LNCaP clone FGC (cell line): ENCODE measurements around the gene ETV3.

ENCODE experiments used
- DNase-seq: peaks from one replicate; pipeline ENCODE4 v3.0.0-alpha.2; 2011; ENCODE audit warnings: low read depth
- H3K4me3 ChIP-seq: 2 replicates; pipeline ENCODE4 v1.5.1; 2011; ENCODE audit warnings: mild to moderate bottlenecking, low read depth, low read length, control low read depth
- TF ChIP-seq, protein P1 (sequence below): IDR thresholded peaks from 2 replicates; pipeline ENCODE4 v1.5.1; 2012; ENCODE audit warnings: mild to moderate bottlenecking; ENCODE audit not compliant: control insufficient read depth, insufficient read depth; ENCODE audit errors: extremely low read depth

The ETV3 gene

DNA sequence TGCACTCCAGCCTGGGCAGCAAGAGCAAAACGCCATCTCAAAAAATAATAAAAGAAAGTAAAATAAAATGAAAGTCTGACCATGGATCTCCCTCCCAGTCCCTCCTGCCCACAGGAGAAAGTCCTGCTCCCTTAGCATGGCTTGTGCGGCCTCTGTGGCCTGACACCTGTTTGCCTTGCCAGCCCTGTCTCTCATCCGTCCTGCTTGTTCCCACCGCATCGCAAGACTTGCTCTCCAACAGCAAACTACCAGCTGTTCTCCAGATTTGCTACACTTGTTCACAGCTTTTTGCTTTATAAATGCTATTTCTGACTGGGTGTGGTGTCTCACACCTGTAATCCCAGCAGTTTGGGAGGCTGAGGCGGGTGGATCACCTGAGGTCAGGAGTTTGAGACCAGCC, 41.3 kb downstream of the ETV3 start:
- no peak overlapping the region for H3K4me3 ChIP-seq
- no peak for DNase-seq
- TF ChIP-seq, protein P1, sequence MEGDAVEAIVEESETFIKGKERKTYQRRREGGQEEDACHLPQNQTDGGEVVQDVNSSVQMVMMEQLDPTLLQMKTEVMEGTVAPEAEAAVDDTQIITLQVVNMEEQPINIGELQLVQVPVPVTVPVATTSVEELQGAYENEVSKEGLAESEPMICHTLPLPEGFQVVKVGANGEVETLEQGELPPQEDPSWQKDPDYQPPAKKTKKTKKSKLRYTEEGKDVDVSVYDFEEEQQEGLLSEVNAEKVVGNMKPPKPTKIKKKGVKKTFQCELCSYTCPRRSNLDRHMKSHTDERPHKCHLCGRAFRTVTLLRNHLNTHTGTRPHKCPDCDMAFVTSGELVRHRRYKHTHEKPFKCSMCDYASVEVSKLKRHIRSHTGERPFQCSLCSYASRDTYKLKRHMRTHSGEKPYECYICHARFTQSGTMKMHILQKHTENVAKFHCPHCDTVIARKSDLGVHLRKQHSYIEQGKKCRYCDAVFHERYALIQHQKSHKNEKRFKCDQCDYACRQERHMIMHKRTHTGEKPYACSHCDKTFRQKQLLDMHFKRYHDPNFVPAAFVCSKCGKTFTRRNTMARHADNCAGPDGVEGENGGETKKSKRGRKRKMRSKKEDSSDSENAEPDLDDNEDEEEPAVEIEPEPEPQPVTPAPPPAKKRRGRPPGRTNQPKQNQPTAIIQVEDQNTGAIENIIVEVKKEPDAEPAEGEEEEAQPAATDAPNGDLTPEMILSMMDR: no peak

DNA sequence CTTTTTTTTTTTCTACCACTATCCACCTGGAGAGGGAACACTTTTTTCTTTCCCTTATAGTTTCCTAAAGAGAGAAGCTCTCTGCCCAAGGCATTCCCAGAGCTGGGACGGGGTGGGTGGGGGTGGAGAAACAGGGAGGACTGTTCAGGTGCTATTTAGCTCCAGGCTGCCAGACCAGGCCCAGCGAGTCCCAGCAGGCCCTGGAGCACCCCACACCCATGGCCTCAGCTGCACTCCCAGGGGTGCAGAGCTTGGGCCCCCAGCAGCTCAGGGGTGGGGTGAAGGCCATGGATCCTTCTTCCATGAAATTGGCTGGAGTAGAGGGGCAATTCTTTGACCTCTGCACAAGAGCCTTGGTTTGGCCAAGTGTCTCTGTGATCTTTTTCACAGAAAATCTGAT, 42.6 kb downstream of the ETV3 start:
- TF ChIP-seq, protein P1: no peak
- H3K4me3 ChIP-seq: no peak overlapping the region
- DNase-seq: no peak

DNA sequence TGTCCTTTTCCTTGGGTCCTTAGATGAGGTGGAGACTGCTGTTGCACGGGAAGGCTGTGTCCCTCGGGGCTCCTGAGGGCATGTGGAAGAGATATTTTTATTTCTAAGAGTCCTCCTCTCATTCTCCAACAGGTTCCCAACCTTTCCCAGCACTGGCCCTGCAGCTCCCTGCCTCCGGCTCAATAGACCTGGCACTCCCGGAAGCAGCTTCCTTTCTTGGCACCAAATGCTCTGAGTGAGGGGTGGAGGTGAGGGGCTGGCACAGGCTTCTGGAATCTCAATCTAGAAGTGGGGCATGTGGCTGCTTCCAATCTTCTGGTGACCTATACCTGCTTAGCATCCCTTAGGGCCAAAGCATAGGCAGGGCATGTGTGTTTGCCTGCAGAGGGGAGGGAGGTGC, 43.1 kb downstream of the ETV3 start:
- DNase-seq: no peak
- TF ChIP-seq, protein P1: no peak
- H3K4me3 ChIP-seq: no peak overlapping the region

DNA sequence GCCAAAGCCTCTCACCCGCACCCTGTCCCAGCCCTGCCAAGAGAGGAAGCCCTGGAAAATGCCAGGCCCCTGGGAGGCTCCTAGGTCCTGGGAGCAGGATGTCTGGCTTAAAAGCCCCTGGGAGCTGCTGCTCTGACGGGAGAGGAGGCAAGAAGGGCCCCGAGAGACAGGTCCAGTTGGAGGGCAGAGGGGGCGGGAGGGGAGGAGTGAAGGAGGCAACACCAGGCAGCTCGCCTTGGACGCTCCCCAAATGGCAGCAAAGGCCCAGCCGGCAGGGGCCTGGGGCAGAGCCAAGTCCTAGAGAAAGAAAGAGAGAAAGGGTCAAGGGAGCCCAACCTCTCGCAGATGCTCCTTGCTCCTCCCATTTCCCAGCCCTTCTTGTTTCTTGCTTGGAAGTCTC, 45.4 kb downstream of the ETV3 start:
- no peak for DNase-seq
- TF ChIP-seq, protein P1: no peak

DNA sequence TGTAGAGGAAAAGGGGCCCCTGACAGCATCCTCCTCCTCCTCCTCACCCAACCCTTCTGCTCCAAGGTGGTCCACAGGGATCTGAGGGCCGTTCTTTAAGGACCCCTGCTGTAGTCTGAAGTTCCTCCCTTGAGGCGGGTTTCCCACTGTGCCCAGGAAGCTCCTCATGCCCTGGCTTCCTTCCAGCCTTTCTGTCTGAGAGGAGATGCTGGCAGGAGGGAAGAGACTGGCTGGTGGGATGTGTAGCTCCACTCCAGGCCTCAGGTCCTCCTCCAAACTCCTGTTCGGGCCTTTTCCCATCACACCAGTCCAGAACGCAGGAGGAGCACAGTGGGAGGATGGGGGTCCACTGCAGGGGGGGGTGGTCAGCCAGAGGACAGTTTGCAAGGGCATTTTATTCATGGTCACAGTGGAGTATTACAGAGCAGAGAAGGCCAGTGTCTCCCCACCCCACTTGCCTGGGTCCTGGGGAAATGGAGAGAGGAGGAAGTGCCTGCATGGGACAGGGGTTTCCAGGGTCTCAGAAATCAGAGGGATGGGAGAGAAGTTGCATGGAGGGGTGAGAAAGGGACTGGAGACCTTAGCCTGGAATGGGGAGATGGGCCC, 46.4 kb downstream of the ETV3 start:
- H3K4me3 ChIP-seq: no peak overlapping the region
- no peak for DNase-seq
- TF ChIP-seq, protein P1: no peak

More for the DNA sequence above, 45.4 kb downstream of the ETV3 start:
- H3K4me3 ChIP-seq: no peak overlapping the region

DNA sequence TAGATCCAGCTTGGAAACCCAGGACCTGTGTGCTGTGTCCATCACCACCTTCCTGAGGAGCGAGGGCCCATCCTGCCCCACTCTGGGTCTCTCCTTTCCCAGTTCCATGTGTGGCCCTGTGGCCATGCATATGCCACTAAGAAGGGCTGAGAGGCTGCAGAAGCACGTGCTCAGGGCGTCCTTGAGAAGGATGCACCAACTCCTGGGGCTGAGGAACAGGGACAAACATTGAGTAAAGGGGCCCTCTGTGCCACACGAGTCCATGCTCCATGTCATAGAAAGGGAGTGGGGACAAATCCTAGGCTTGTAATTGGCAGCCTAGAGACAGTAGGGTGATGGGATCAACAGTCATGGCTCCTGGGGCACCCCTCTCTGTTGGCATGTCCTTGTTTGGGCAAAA, 47.0 kb downstream of the ETV3 start:
- TF ChIP-seq, protein P1: no peak
- H3K4me3 ChIP-seq: no peak overlapping the region
- DNase-seq: no peak

DNA sequence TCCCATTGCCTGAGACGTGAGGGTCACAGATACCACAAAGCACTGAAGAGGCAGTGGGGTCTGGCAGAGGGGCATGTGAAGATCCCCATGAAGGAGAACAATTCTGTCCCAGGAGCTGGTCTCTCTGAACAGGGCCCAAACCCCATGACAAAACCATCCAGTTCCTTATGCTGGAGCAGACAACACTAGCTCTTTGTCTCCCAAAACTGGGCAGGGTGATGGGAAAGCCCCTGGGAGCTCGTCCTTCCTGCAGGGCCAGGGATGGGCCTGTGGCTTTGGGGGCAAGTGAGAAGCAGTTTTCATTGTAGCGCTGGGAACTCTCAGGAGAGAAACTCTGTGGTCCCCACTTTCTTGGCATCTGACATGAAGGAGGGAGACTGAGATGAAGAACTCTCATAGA, 47.4 kb downstream of the ETV3 start:
- TF ChIP-seq, protein P1: no peak

More for the DNA sequence above, 47.4 kb downstream of the ETV3 start:
- no peak for DNase-seq
- no peak overlapping the region for H3K4me3 ChIP-seq
